PFSK-1 (cell line): Measurements from ENCODE around the gene SYNE2.

Experiments used
- FOXP2 ChIP-seq: optimal IDR thresholded peaks from 2 replicates; pipeline ENCODE3; 2011; ENCODE audit warnings: borderline replicate concordance, control low read depth, inconsistent platforms; ENCODE audit not compliant: insufficient read depth; ENCODE audit errors: extremely low read length, extremely low read depth
- POLR2AphosphoS5 ChIP-seq: IDR thresholded peaks from 2 replicates; pipeline ENCODE4 v1.6.1; 2012; ENCODE audit warnings: low read depth, mild to moderate bottlenecking, control low read depth, low read length, moderate library complexity
- REST ChIP-seq, 2 experiments: IDR thresholded peaks; 2 replicates each; pipeline versions ENCODE4 v1.6.1 to v1.8.0; 2011 to 2012; ENCODE audit warnings: low read depth in 2 of 2, low read length in 2 of 2, control low read depth in 1 of 2, inconsistent platforms in 1 of 2, mild to moderate bottlenecking in 1 of 2, moderate library complexity in 1 of 2; ENCODE audit not compliant: insufficient read depth in 1 of 2
- SIN3A ChIP-seq: IDR thresholded peaks from 2 replicates; pipeline ENCODE4 v1.6.1; 2012; ENCODE audit warnings: mild to moderate bottlenecking, low read length, moderate library complexity, borderline replicate concordance; ENCODE audit not compliant: insufficient read depth
- TAF1 ChIP-seq: IDR thresholded peaks from 2 replicates; pipeline ENCODE4 v1.6.1; 2012; ENCODE audit warnings: low read length, control low read depth, borderline replicate concordance; ENCODE audit not compliant: insufficient read depth

SYNE2 gene

DNA sequence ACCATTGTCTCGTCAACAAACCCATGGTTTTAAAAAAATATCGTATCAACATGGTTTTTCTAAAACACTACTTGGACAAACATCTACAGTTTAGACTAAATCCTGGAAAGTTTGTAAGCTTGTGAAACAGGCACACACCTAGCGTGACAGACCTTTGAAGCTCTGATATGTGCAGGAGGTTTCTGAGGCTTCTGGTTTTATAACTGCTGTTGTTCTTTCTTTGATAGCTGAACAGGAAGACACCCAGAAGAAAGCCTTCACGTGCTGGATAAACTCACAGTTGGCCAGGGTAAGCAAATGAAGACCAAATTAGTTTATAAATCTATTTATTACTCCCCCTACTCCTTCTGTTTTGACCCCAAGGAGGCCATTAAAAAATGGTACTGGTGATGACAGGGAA is 87.6 kb downstream of the SYNE2 start:
- TF ChIP-seq TAF1 (no peak), REST (IDR thresholded peaks at IDR 0.05; ENCODE audit: insufficient read depth in 1 of 2, low read depth in 2 of 2, low read length in 2 of 2) (no peak), POLR2AphosphoS5 (no peak), FOXP2 (no peak), SIN3A (no peak)

- TF ChIP-seq SIN3A (no peak), FOXP2 (no peak), REST (IDR thresholded peaks at IDR 0.05; ENCODE audit: insufficient read depth in 1 of 2, low read depth in 2 of 2, low read length in 2 of 2) (no peak), POLR2AphosphoS5 (no peak), TAF1 (no peak)
Measured at GRCh38 chr14:63941023-63941422, 88.2 kb downstream of the SYNE2 start.

DNA sequence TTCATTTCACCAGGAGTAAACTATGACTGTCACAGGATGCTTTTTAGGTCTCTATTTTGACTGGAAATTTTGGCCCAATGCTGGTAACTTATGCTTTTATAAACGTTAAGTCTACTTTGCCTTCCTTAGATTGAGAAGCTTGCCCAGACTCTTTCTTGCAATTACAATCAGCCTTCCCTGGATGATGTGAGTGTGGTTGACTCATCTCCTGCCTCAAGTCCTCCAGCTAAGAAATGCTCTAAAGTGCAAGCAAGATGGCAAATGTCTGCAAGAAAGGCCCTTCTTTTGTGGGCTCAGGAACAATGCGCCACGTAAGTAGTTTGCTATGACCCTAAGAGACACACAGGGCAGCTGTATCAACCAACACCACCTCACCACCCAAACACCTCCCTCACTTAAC is 96.9 kb downstream of the SYNE2 start:
- TF ChIP-seq TAF1 = no peak
- no peak for TF ChIP-seq REST (IDR thresholded peaks at IDR 0.05; ENCODE audit: insufficient read depth in 1 of 2, low read depth in 2 of 2, low read length in 2 of 2)
- no peak for TF ChIP-seq FOXP2
- no peak for TF ChIP-seq SIN3A
- TF ChIP-seq POLR2AphosphoS5 = no peak

DNA sequence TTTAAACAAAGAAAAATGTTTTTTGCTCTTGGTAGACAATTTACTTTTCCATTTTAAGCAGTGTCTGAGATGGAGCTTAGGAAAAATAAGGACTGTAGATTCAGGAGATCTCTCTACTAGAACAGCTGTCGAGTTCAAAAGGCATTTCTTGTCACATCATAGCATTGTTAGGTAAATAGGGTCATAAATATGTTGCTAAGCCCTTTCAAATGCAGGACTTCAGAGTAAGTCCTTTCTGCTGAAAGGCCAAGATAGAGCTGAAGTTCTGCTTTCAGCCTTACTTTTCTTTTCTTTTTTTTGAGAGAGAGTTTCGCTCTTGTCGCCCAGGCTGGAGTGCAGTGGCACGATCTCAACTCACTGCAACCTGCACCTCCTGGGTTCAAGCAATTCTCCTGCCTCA is 98.2 kb downstream of the SYNE2 start:
- TF ChIP-seq REST (IDR thresholded peaks at IDR 0.05; ENCODE audit: insufficient read depth in 1 of 2, low read depth in 2 of 2, low read length in 2 of 2) (no peak), POLR2AphosphoS5 (no peak)

DNA sequence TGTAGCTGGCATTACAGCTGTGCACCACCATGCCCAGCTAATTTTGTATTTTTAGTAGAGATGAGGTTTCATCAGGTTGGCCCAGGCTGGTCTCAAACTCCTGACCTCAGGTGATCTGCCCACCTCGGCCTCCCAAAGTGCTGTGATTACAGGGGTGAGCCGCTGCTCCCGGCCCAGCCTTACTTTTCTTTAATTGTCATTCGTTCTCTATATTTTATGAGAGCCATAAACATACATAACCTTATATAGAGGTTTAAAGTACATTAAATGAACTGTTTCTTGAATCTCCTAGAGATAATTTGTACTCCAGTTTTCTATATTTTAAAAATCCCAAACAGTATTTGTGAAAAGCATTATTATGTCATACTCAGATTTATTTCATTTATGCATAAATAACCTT is 98.6 kb downstream of the SYNE2 start:
- TF ChIP-seq FOXP2 (no peak), SIN3A (no peak), TAF1 (no peak), REST (IDR thresholded peaks at IDR 0.05; ENCODE audit: insufficient read depth in 1 of 2, low read depth in 2 of 2, low read length in 2 of 2) (no peak), POLR2AphosphoS5 (no peak)
